Stimulated activated CD4-positive, alpha-beta T cell treated with anti-CD3 and anti-CD28 coated beads, Interleukin-1b, Interleukin-23, amount 100 ng/mL, for 24 hours (primary cell): ENCODE results near the gene CDKN1C.

Experiments
- DNase-seq, 4 experiments: peaks; one replicate each; pipeline ENCODE4 v3.0.0-alpha.2; 2020; ENCODE audit warnings: low read depth in 4 of 4, low spot score in 1 of 4

The CDKN1C gene

DNA sequence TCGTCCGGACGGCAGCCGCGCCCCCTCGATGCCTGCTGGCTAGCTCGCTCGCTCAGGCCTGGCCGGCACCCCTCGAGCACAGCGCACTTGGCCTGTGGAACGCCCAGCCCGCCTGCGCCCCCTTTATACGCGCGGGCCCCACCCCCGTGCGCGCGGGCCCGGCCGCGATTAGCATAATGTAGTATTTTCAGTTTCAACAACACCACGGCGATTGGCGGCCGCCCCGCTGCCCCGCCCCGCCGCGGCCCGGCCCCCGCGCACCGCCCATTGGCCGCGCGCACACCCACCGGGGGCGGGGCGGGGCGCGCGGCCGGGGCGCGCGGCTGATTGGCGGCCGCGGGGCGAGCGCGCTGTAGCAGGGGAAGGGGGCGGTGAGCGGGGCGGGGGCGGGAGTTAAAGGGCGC is at the start of gene CDKN1C:
Gene CDKN1C, minus strand, starts transcription at position 98 of the 404 bp plus-strand sequence. CDS start 319 bp downstream, outside the sequence.
- DNase-seq = peak; percentile 44 to 65 (median 60)

DNA sequence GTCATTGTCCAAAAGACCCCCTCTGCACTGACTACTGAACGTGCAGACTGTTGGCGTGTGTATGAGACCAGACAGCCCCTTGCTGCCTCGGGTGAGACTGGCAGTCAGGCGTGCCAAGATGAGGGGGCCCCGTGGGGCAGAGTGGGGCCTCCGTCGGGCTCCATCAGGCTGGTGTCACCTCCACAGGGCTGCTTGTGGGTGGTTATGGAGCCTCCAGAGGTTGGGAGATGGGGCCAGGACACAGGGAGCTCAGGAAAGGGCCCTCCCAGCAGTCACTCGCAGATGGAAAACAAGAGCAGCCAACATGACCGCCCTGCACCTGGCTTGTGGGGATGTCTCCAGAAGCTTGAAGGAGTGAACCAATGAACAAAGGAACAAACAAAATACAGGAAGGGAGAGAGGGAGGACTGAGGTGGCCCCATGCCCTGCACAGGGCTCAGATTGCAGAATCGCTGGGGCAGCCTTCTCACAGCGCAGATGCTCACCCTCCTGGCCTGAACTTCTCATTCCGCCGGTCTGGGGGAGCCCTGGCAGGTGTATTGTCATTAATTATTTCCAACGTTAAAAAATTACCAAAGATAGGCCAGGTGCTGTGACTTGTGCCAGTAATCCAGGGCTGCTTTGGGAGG is 49.1 kb upstream of the CDKN1C start:
- DNase-seq = no peak

DNA sequence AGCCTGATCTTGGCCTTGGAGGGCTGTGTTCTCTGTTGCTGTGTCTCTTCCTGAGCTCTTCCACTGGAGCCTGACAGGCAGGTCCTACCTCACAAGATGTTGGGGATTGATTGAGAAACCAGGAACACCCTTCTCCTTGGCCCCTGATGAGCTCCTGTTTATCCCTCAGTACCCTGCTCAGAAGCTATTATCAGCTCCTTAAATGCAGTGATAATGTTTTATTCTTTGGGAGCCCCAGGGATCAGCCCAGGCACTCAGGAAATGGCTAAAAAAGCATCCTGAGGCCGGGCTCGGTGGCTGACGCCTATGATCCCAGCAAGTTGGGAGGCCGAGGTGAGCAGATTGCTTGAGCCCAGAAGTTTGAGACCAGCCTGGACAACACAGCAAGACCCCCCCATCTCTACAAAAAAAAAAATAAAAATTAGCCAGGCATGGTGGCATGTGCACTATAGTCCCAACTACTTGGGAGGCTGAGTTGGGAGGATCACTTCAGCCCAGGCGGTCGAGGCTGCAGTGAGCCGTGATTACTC is 48.5 kb upstream of the CDKN1C start:
- DNase-seq = no peak

DNA sequence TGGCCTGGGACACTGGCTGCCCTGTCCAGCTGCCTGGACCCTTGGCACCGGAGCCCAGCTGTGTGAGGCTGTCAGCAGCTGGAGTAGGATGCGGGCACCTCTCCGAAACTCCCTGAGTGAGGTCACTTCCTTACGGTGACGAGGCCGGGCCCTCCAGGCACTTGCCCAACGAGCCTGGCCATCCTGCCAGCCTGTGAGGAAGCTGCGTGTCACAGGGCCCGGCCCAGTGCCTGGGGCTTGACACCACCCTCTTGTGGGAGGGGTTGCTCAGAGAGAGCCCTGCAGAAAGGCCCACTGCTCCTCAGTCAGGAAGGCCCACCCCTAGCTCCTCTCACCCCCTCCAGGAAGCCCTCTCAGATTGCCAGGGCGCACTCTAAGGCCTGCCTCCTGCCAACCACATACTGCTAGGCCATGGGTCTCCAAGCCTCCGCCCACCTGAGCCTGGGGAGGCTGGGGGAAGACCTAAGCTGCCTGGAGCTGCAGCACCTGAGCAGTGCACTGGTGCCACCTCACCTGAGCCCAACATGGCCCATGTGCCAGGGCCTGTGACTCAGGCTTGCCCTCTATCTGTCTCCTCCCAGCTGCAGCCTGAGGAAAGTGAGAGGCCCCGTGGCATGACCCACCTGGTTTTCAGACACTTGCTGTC is 47.9 kb upstream of the CDKN1C start:
- DNase-seq = no peak

DNA sequence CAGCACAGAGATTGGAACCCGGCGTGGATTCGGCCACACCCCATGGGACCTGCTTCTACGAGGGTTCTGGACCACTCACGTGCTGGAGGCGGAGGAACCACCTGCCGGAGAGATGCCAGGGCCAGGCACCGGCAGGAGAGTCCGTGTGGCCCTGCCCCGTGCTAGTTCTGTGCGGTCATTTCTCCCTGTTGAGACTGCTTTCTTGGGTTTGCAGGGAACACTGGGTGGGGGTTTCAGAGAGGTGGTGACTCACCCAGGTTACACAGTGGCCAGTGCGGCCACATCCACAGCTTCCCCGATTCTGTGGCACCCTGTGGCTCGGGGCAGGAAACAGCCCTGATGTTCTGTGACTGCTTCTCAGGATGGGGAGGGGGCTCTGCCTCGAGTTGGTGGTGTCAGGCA is 47.3 kb upstream of the CDKN1C start:
- DNase-seq = no peak

DNA sequence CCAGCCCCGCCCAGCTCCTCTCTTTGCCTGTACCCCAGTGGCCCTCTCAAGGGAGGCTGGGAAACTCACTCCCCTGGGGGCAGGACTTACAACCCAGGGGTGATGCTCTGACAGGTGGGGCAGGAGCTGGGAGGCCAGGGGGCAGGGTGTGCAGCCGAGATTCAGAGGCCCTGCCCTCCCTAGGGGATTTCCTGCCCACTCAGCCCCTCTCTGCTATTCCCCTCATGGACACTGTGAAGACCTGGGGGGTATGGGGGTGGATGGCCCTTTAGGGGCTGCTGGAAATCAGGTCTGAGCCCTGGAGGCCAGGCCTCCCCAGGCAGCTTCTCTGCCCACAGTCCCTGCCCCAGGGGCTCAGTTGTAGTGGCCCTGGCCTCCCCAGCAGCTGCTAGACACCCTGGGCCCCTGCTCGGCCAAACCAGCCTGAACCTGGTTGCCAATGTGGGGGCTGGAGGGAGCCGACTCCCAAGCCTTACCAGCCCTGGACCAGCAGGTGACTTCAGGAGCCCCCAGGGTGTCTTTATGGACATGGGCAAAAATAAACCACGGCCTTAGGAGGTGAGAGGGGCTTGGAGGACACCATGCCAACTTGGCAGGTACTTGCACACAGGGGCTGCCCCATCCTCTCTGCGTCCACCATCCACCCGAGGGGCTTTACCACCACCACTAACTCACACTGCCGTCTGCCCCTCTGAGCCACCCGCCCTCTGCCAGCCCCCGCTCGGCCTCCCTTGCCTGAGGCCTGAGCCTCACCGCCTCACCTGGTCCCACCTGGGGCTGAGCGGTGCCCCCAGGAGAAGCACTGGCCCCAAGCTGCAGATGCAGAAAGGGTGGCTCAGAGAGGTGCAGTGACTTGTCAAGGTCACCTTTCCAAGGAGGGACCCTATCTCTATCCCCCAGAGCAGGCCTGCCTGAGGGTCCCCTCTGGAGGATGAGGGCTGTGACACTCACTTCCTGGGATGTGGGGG is 46.5 kb upstream of the CDKN1C start:
- no peak for DNase-seq

DNA sequence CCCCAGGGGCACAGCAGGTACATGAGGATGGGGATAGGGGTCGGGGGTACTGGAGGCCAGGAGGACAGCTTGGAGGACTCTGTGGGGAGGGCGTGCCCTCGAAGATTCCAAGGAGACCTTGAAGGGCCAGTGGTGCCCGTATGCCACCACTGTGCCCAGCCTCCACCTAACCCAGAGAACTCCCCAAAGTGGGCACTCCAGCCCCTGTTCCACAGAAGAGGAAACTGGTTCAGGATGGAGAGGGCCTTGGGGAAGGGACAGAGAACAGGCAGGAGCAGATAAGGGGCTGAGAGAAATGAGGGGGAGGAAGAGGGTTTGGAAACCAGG is 45.8 kb upstream of the CDKN1C start:
- no peak for DNase-seq

DNA sequence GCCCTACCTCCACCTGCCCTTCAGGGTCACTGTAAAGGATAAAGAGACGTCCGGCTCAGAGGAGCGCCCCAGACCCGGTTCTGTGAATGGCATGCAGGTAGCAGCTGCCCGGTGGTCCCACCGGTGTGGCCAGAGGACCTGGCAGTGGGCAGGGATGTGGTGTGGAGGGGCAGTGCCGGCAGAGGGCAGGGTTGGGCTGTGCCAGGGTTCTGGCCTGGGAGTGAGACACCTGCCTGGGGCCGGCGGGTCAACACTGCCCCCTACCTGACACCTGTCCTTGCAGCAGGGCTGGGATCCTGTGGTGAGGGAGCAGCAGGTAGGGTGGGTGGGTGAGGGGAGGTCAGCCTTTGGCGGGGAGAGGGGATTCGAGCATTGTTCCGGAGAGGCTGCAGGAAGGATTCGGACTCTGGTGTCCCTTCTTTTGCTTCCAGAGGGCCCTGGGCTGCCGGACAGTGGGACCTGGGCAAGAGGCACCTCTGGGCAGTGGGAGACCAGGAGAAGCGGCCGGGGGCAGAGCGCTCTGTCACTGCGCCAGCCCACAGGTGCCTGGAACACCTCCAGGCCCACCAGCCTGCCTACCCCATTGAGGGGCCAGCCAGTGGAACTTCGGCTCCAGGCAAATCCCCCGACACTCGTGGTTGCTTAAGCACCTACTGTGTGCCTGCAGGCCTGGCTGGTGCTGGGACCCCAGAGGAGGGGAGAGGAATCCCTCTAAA is 45.3 kb upstream of the CDKN1C start:
- no peak for DNase-seq

DNA sequence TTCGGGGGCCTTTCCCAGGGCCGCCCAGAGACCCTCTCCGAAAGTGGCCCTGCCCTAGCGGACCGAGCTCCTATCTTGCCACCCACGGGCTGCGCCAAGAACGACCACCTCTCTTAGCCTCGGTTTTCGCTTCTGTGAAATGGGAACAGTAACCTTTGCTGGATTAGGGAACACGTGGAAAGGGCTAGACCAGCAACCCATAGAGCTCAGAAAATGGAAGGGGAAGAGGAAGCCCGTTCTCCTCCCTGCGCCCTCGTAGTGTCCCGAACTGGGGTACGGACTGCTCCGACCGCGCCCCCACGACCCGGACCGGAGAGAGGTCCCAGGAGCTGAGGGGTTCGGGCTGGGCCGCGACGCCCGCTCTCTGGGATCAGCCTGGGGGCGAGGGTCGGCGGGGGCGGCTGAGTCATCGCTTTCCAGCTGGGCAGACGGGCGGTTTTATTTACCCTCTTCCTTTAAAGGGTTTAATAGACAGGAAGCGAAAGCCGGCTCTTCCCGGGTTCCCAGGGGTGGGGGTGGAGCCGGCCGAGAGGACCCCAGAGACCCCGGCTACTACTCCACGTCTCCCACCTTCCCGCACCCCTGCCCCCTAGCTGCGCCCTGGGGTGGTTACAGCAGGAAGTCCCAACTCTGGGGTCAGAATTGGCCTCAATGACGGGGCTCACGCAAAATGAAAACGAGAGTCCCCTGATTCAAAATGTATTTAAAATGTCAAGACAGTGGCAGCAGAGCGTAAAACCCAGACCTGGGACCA is 44.6 kb upstream of the CDKN1C start:
- DNase-seq = no peak

DNA sequence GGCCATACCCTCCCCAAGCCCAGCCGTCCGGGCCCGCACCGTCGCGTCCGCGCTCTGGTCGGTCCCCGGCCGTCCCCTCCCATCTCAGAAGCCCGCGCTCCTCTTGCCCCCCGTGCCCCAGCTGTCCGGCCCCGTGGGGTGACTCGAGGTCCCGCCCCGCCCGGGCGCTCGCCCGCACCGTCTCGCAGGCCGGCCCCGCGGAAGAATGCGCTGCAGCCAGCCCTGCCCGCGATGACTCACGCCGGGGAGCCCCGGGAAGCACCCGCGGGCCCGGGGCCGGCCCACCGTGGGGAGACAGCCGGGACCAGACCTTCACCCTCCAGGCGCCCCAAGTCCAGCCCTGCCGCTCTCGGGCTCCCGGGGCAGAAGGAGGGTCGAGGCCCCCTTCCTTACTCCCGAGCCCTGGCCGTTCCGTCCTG is 44.0 kb upstream of the CDKN1C start:
- peak in 1 of 4 experiments; percentile 42 for DNase-seq

DNA sequence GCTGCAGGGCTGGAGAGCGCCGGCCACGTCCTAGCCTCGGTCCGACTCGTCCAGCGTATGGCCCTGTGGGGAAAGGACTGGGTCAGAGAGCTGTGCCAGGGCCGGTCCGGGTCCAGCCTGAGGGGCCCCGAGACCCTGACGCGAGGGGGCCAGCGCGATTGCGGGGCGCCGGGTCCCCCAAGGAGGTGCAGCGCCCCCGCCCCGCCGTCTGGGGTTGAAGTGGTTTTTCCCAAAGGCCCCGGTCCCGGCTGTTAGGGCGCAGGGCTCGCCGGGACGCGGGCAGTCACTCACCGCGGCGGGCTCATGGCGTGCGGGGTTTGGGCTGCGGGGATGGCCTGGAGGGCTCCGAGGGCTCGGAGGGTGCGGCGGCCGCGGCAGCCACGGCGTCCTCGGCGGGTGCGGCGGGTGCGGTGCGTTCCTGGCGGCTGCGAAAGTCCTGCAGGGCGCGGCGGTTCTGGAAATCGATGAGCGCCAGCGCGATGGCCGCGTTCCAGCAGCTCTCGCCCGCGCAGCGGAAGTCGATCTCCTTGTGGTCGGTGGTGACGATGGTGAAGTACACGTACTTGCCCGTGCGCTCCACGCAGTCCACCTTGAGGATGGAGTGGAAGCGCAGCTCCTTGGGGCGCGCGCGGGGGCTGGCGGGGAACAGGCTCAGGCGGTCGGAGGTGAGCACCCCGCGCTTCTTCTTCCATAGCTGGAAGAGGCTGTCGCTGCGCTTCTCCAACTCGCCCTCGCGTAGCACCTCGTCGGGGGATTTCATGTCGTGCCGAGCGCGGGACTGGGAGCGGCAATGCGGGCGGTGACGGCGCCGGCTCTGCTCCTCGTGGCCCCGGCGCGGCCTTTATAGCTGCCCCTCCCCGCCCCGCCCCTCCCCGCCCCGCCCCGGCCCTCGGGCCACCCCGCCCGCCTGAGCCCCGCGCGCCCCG is 43.3 kb upstream of the CDKN1C start, which contains the start of gene PHLDA2:
Gene PHLDA2, minus strand, starts transcription at position 816 of the 926 bp plus-strand sequence. Its CDS starts 56 bp downstream, at position 760.
- peak; percentile 28 to 54 (median 36) for DNase-seq

DNA sequence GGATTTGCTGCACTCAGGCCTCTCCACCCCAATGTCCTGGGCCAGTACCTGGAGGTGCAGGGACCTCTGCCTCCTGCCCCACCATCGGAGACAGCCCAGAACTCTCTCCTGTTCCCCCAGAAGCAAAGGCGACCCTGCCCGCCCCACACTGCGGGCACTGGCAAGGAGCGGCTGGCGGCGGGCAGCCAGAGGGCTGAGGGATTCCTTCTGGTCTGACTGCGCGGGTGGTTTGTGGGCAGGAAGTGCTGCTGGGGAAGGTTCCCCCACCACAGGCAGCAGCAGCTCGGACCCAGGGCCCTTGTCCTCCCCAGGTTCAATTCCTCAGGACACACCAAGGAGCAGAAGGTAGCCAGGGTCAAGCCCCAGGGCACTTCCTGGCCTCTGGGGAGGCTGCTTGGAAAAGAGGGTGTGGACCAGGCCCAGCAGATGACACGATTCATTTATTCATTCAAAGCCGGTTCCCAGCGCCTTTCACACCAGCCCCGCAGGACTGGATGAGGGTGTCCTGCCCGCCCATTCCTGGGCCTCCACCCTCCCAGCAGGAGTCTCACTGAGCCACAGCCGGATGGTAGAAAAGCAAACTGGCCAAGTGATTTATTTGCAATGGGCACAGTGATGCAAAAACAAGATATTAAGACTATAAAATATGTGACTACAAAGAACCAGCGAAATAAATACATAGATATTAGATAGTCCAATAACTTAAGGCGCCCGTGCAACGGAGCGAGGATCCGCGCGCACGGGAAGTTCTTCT is 42.5 kb upstream of the CDKN1C start:
- DNase-seq = no peak

DNA sequence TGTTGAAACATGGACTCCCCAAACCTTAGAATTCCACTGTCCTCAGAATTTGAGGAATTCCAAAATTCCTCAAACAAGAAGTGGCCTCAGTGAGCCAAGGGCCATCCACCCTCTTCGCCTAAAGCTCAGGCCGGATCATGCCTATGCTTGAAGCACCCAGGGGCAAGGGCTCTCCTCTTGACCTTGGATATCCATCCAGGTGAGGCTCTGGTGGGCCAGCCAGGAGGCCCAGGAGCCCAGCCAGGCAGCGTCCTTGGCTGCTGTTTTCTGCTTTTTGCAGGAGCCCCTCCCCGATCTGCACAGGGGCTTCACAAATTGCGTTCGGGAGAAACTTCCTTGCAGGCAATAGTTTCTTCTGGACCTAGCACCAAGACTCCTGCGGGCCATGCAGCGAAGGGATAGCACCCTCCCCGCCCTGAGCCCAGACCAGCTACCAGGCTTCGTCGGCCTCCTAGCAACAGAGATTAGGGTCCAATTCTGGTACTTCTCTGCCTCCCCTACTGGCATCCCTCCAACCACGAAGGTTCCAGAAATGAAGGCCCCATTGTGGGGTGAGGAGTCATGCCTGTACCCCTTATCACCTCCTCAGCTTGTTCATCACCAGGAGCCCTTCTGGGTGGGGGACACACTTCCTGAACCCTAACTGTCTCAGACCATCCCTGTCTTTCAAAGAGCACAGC is 41.7 kb upstream of the CDKN1C start:
- DNase-seq = no peak

DNA sequence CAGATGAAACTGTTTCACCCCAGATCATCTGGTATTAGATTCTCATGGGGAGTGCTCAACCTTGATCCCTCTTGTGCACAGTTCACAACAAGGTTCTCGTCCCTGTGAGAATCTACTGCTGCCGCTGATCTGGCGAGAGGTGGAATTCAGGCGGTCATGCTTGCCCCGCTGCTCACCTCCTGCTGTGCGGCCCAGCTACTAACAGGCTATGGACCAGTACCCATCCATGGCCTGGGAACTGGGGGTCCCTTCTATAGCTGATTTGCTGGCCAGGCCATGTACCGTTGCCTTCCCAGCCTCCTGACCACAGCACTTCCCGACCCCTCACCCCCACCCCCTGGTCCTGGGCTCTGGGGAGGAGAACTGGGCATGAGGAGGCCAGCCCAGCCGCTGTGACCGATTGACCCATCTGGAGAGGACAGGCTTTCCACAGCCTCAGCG is 41.1 kb upstream of the CDKN1C start:
- no peak for DNase-seq

DNA sequence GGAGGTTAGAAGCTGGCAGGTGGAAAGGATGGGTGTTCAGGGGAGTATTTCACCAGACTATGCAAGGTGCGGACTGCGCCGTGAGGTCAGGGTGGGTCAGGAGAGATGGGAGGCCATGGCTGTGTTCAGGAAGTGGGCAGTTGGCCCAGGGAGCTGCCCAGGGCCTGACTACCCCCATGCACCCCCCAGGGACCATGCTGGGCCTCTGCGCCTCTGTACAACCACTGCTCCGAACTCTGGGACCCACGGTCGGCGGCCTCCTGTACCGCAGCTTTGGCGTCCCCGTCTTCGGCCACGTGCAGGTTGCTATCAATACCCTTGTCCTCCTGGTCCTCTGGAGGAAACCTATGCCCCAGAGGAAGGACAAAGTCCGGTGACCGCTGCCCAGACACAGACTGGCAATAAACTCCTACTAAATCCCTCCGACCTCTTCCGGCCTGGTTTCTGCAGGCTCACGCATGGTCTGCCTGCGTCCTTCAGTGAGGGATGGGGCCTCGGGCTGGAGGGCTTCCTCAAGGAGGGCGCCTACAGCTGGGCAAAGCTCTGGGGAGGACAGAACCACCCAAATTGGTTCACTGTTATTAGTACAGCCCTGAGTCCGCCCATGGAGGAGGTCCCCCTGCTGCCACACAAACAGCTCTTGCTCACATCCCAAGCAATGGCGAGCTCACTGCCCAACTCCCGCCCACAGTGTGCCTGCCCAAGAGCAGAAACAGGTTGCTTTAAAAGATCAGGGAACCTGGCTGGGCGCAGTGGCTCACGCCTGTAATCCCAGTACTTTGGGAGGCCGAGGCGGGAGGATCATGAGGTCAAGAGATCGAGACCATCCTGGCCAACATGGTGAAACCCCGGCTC is 39.5 kb upstream of the CDKN1C start:
- DNase-seq = no peak

DNA sequence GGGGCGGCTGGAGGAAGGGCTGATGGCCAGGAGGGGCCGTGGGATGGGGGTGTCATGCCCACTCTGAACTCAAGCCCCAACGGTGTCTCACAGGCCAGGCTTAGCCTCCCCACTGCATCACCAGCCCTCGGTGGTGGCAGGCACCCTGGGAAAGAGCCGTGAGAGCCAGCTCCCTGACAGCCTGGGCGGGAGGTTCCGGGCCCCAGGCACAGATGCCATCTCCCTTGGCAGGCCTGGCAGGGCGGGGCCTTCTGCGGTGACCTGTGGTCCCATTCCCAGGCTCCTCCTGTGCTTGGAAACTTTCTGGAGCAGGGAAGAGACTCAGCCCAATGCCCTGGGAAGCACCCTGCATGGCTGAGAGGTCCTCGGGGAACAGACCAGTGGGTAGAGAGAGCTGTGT is 38.8 kb upstream of the CDKN1C start:
- DNase-seq = no peak
